ENCODE measurements around the gene SPTY2D1. TPM values are rescaled to one million over a fixed set of nuclear protein-coding genes. Genes with fewer than 3 reads are reported as not detected.

Gene SPTY2D1
- total RNA-seq, 1 experiment from 2014 or later: 15.3 TPM

DNA sequence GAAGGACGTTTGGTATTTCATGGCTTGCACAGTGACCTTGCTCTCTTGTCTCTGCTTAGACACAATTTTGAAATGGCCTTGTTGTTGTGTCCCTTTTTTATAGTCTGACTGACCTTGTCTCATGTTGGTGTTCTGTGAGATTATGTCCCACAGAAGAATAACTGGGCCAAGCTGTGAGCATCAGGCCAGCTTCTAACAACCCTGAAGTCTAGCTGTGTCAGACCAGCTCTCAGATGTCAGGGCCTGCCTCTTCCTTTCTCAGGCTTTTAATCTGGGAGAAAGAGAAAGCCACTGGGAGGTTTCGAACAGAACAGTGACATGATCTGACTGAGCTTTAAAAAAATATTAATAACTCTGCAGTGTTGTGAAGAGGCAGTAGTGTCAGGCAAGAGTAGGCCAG, 43.6 kb downstream of the SPTY2D1 start:
- no peak overlapping the region for H3K4me3 ChIP-seq
- H3K36me3 ChIP-seq: no peaks in the 10 kb centered on the region
- no peaks in the 10 kb centered on the region for H3K27me3 ChIP-seq
- H3K9me3 ChIP-seq: no peaks in the 10 kb centered on the region
- DNase-seq: no peak

DNA sequence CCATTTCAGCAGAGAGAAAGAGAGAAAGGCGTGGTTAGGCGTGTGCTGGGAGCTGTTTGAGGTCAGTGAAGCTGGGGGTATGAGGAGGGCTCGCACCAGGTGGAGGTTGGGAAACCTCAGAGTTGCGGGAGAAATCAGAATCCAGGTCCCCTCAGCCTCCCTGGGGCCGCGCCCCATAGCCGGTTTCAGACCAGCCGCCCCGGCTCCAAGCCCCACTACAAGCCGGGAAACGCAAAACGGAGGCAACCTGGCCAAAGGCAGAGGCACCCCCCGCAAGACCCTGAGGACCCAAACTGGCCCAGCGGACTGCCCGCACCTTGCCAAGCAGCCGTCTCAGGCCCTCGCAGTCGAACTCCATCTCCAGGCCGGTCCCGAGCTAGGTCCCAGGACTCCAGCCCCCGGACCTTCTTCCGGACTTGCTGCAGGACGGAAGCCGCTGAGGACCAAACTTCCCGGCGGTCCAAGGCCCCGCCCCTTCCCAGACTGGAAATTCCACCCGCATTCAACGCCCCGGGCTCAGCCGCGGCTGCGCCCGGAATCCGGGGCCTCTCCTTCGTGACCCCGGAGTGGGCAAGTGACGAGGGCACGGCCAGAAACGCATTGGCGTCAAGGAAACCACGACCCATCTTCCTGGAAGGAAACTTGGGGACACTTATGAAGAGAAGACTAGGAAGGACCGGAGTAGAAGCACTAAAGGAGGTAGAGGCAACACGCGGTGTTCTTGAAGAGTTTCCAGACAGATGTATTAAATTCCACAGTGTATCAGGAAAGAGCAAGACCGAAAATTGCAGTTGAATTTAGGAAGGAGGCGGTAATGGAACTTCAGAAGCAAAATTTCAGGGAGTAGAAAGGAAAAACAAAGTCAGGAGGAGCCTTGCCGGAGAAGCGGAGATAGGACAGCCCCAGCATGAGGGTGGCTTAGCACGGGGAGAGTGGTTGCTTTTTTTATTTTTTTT, 45.6 kb downstream of the SPTY2D1 start, which contains the start of gene UEVLD:
TSS of gene UEVLD (minus strand) at position 438 of the 956 bp plus-strand sequence. CDS start at position 358, 80 bp downstream.
- DNase-seq: peak; percentile 86
- Histone ChIP-seq H3K27me3 (no peaks in the 10 kb centered on the region), H3K9me3 (no peaks in the 10 kb centered on the region), H3K36me3 (no peaks in the 10 kb centered on the region), H3K4me3 (peak within 1 kb of the TSS; percentile 84)

DNA sequence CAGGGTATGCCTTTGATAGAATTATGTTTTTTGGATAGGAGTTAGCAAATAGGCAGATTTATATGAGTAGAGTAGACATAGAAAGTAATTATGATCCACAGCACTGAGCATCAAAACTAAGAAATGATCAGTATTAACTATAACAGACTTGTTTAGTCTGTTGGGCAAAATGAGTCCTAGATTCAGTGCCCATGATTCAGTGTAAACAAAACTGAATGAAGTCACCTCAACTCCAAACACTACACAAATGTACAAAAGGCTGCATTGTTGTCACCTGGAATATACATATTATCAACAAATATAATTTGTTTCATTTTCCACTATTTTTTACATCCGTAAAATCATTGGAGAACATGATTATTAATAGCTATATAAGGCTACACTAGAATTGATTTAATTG, 52.3 kb downstream of the SPTY2D1 start:
- DNase-seq: no peak
- Histone ChIP-seq H3K9me3 (no peaks in the 10 kb centered on the region), H3K4me3 (no peak overlapping the region), H3K36me3 (no peaks in the 10 kb centered on the region; the same call in 1 of the 2 replicates), H3K27me3 (no peaks in the 10 kb centered on the region)

DNA sequence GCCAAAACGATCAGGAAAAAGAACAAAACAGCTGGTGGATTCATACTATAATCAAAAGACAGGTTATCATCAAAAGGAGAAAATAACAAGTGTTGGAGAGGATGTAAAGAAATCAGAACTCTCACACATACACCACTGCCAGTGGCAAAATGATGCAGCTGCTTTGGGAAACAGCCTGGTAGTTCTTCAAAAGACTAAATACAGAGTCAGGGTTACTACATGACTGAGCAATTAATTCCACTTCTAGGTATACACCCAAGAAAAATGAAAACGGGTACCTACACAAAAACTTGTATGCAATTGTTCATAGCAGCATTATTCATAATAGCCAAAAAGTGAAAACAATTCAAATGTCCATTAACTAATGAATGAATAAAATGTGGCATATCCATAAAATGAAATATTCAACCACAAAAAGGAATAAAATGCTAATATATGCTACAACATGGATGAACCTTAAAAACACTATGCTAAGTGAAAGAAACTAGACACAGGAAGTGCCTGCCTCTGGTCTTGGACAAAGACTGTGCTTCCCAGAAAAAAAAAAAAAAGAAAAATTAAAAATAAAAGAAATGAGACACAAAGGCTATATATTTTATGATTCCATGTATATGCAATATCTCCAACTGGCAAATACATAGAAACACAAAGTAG, 53.9 kb downstream of the SPTY2D1 start:
- no peaks in the 10 kb centered on the region for H3K27me3 ChIP-seq
- H3K4me3 ChIP-seq: no peak overlapping the region
- DNase-seq: no peak
- no peaks in the 10 kb centered on the region; the same call in 1 of the 2 replicates for H3K36me3 ChIP-seq
- no peaks in the 10 kb centered on the region for H3K9me3 ChIP-seq

DNA sequence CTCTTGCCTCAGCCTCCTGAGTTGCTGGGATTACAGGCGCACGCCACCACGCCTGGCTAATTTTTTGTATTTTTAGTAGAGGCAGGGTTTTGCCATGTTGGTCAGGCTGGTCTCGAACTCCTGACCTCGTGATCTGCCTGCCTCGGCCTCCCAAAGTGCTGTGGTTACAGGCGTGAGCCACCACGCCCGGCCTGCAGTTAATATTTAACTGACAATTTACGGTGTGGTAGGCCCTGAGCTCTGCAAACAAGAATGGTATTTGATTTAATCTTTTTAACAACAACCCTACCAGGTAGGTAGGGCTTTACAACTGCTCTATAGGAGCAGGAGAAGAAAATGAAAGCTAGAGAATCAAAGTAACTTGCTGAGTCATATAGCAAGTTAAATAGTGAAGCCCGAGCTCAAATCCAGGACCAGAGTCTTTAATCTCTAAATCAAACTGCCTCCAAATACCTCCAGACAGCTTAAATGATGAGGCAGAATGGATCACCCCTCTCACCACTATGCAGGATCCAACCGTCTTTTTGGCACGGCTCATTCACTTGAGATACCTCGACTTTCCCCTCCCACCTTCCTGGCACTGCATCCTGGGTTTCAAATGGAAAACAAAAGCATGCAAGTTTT, 55.1 kb downstream of the SPTY2D1 start:
- Histone ChIP-seq H3K36me3 (no peaks in the 10 kb centered on the region; the same call in 1 of the 2 replicates), H3K4me3 (no peak overlapping the region), H3K27me3 (no peaks in the 10 kb centered on the region), H3K9me3 (no peaks in the 10 kb centered on the region)
- no peak for DNase-seq

DNA sequence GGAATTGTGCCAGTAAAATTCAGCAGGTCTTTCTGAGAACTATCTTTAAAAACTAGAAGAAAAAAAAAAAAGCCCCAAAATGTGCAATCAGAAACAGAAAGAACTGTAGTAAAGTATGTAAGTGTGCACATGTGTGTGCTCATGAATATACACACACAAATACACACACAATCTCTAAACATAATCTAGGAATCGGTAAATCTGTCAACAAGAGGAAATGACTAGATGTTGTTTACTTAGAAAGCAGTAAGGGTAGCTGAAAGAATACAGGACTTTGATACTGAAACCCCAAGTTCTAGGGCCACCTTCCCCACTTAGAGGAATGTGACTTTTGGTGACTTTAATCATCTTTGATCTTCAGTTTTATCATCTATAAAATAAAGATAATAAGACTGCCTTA, 58.8 kb downstream of the SPTY2D1 start:
- Histone ChIP-seq H3K4me3 (no peak overlapping the region), H3K27me3 (no peaks in the 10 kb centered on the region), H3K9me3 (no peaks in the 10 kb centered on the region), H3K36me3 (no peaks in the 10 kb centered on the region; the same call in 1 of the 2 replicates)
- no peak for DNase-seq

DNA sequence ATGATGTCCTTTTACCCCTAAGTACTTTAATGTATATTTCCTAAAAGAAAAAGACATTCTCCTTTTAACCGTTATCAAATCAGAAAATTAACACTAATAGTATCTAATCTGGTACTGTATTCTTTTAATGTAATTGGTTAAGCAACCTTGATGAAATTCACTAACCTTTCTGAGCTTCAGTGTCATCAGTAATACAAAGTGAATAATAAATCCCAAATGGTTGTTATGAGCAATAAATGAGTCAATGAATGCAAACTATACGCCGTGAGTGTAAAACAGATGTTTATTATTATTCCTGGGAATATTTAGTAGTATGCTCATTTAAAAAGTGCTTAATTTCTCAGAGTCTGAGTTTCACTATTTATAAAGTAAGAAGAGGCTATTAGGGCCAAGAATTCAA, 67.1 kb downstream of the SPTY2D1 start:
- DNase-seq: no peak
- Histone ChIP-seq H3K4me3 (no peak overlapping the region), H3K36me3 (no peaks in the 10 kb centered on the region; the same call in 1 of the 2 replicates), H3K27me3 (no peaks in the 10 kb centered on the region), H3K9me3 (no peaks in the 10 kb centered on the region)

DNA sequence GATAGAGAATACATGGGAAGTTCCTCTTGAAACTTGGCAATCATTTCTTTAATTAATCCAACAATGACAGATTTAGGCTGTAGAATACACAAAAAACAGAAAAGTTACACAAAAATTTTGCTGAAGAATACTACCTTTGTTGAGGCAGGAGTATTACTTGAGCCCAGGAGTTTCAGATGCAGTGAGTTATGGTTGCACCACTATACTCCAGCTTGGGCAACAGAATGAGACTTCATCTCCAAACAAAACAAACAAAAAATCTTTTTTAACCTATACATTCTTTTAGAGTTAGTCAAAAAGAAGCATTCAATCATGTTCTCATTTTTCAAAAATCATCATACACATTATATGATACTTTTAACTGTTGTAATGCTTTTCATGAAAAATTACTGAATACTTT, 67.7 kb downstream of the SPTY2D1 start:
- H3K9me3 ChIP-seq: no peaks in the 10 kb centered on the region
- no peak for DNase-seq
- no peaks in the 10 kb centered on the region for H3K27me3 ChIP-seq
- no peaks in the 10 kb centered on the region; the same call in 1 of the 2 replicates for H3K36me3 ChIP-seq
- H3K4me3 ChIP-seq: no peak overlapping the region

DNA sequence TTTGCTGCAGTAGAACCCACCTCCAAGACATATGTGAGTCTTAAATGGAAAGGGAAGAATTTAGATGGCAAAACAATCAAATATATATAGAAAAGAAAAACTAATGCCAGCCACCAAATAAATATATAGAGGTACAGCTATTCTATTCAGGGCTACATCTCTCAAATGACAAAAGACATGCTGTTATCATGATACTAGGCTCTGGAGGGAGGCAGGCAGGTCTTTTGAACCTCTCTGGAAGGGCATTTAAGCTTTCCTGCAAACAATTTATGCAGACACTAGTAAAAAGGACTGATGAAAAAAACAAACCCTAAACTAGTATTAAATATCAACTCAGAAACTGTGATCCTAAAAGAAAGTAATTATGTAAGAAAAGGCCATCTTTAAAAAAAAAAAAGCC, 70.0 kb downstream of the SPTY2D1 start:
- Histone ChIP-seq H3K36me3 (no peaks in the 10 kb centered on the region; the same call in 1 of the 2 replicates), H3K4me3 (no peak overlapping the region), H3K9me3 (no peaks in the 10 kb centered on the region), H3K27me3 (no peaks in the 10 kb centered on the region)
- no peak for DNase-seq

DNA sequence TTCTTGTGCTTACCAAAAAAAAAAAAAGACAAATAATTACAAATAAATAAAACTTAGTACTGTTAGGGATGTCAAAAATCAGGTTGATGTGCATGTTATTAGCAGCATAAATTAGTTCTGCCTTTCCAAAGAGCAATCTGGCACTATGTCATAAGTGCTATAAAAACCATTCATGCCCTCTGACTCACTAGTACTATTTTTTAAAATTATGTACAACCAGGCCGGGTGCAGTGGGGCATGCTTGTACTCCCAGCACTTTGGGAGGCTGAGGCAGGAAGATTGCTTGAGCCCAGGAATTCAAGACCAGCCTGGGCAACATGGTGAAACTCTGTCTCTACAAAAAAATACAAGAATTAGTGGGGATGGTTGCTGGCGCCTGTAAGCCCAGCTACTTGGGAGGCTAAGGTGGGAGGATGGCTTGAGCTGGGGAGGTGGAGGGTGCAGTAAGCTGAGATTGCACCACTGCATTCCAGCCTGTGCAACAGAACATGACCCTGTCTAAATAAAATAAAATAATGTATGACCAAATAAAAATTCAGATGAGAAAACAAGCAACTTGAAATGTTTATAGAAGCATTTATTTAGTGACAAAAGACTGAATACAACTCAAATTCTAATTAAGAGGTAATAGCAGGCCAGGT, 70.9 kb downstream of the SPTY2D1 start:
- H3K9me3 ChIP-seq: no peaks in the 10 kb centered on the region
- no peak overlapping the region for H3K4me3 ChIP-seq
- H3K36me3 ChIP-seq: no peaks in the 10 kb centered on the region; the same call in 1 of the 2 replicates
- no peaks in the 10 kb centered on the region for H3K27me3 ChIP-seq
- peak; percentile 11 for DNase-seq

Other genes with a start within 250 kb of the SPTY2D1 start
- gene LDHA, start 239.8 kb downstream of the SPTY2D1 start, total RNA-seq (2014; rRNA removed; shearing (Covaris generic); ENCODE audit: low replicate concordance): 319 TPM in 2 replicates
- gene LDHC, start 222.0 kb downstream of the SPTY2D1 start, total RNA-seq (2014; rRNA removed; shearing (Covaris generic); ENCODE audit: low replicate concordance): 1.2 TPM in 1 of 2 replicates, not detected in the other
- not detected in 2 replicates for gene LDHAL6A, start 178.5 kb downstream of the SPTY2D1 start, total RNA-seq (2014; rRNA removed; shearing (Covaris generic); ENCODE audit: low replicate concordance)
- 64.0 and 198 TPM in 2 replicates for gene TSG101, start 107.4 kb downstream of the SPTY2D1 start, total RNA-seq (2014; rRNA removed; shearing (Covaris generic); ENCODE audit: low replicate concordance)
- gene UEVLD, start 45.6 kb downstream of the SPTY2D1 start, total RNA-seq (2014; rRNA removed; shearing (Covaris generic); ENCODE audit: low replicate concordance): 8.2 and 16.5 TPM in 2 replicates
- not detected in 2 replicates for gene MISFA, start 34.6 kb downstream of the SPTY2D1 start, total RNA-seq (2014; rRNA removed; shearing (Covaris generic); ENCODE audit: low replicate concordance)
- 0.05 and 0.40 TPM in 2 replicates for gene TMEM86A, start 64.4 kb upstream of the SPTY2D1 start, total RNA-seq (2014; rRNA removed; shearing (Covaris generic); ENCODE audit: low replicate concordance)
- not detected in 2 replicates for gene IGSF22, start 91.8 kb upstream of the SPTY2D1 start, total RNA-seq (2014; rRNA removed; shearing (Covaris generic); ENCODE audit: low replicate concordance)
- 0.05 TPM in 1 of 2 replicates, not detected in the other for gene PTPN5, start 157.5 kb upstream of the SPTY2D1 start, total RNA-seq (2014; rRNA removed; shearing (Covaris generic); ENCODE audit: low replicate concordance)